ENCODE measurements around the gene WDR33.

Gene WDR33

DNA sequence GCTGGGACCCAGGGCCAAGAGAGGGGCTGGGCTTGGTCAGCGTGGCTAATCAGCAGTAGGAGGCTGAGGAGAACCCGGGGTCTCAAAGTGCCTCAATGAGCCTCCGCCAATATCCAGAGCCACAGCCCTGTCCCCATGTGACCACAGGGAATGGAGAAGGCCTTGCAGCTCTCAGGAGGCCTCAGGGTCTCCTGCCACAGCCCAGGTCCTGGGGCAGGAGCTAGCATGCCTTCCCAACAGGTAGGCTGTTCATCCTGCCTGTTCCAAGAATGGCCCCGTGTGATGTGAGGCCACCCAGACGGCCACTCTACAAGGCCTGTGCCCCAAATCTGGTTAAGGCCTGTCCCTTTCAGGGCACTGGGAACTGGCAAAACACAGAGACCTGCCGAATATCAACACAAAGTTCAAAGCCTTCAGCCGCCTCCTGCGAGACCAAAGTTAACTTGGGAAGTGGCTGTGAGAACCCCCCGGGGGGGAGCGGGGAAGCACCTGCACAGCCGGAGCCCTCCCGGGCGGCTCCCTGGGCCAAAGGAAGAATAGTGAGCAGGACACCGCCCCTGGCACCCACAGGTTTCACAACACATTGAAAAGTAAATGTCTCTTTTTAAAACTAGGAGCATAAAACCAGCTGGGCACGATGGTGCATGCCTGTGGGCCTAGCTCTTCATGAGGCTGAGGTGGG is 131.2 kb downstream of the WDR33 start:
- Histone ChIP-seq H3K9ac (ENCODE audit: low read length) (no peak overlapping the region), H3K27me3 (ENCODE audit: insufficient read depth, low read length) (peaks cover under 1% of the 10 kb centered on the region), H3K4me2 (ENCODE audit: low read length) (no peak overlapping the region), H4K91ac (ENCODE audit: low read depth, low read length) (no peak overlapping the region), H4K8ac (ENCODE audit: low read depth, low read length) (no peak overlapping the region), H3K14ac (ENCODE audit: low read length) (no peak overlapping the region), H2BK5ac (ENCODE audit: low read depth, low read length, poor library complexity) (no peak overlapping the region), H3K79me1 (ENCODE audit: low read length) (peaks cover under 1% of the 10 kb centered on the region), H4K12ac (ENCODE audit: low read depth, low read length) (no peak overlapping the region), H2AK5ac (ENCODE audit: low read length) (no peak overlapping the region), H3K4me1 (ENCODE audit: control insufficient read depth in 1 of 2, insufficient read depth in 2 of 2, low read length in 2 of 2) (peaks cover 2 to 3% of the 10 kb centered on the region in 2 experiments), H3K4ac (ENCODE audit: low read depth, low read length) (no peak overlapping the region), H3K27ac (ENCODE audit: low read depth, low read length) (no peak overlapping the region), H2BK120ac (ENCODE audit: insufficient read depth, low read length, poor library complexity) (no peak overlapping the region), H2BK12ac (ENCODE audit: low read length) (no peak overlapping the region), H3K9me3 (ENCODE audit: insufficient read depth, low read depth, low read length) (peaks cover 5% of the 10 kb centered on the region), H2AFZ (ENCODE audit: insufficient read depth, low read length, poor library complexity) (no peak overlapping the region), H3K36me3 (ENCODE audit: control insufficient read depth in 1 of 2, insufficient read depth in 2 of 2, low read length in 2 of 2) (no peaks in the 10 kb centered on the region), H3K4me3 (ENCODE audit: low read depth, low read length) (no peak overlapping the region), H3K23ac (ENCODE audit: low read length) (no peak overlapping the region), H3K79me2 (ENCODE audit: control insufficient read depth, insufficient read depth, low read length, poor library complexity) (no peaks in the 10 kb centered on the region), H3K18ac (ENCODE audit: low read length) (no peak overlapping the region)
- no peak for DNase-seq
- no CpG with 5 or more reads among the region's 15 CpGs for WGBS (ENCODE audit: extremely low coverage, insufficient coverage, insufficient read length)

DNA sequence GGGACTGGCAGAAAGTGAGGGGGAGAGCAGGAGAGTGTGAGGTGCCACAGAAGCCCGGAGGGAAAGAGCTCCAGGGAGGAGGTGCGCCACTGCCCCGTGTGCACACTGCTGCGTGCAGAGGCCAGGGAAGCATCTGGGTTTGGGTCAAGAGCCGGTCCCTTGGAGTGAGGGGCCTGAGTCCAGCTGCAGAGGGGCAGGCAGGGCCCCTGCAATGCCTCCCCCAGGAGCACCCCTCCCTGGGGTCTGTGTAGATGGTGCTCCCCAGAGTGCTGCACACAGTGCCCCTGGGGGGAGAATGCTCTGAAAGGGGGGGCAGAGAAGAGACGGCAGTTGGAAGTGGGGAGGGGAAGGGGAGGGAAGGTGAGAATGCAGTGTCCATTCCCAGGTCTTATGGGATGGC is 132.0 kb downstream of the WDR33 start:
- Histone ChIP-seq H3K9ac (ENCODE audit: low read length) (no peak overlapping the region), H3K79me2 (ENCODE audit: control insufficient read depth, insufficient read depth, low read length, poor library complexity) (peaks cover 3% of the 10 kb centered on the region), H3K79me1 (ENCODE audit: low read length) (peaks cover 5% of the 10 kb centered on the region), H4K91ac (ENCODE audit: low read depth, low read length) (no peak overlapping the region), H3K27me3 (ENCODE audit: insufficient read depth, low read length) (peaks cover 4% of the 10 kb centered on the region), H2BK120ac (ENCODE audit: insufficient read depth, low read length, poor library complexity) (no peak overlapping the region), H4K12ac (ENCODE audit: low read depth, low read length) (no peak overlapping the region), H3K14ac (ENCODE audit: low read length) (no peak overlapping the region), H2BK12ac (ENCODE audit: low read length) (no peak overlapping the region), H4K8ac (ENCODE audit: low read depth, low read length) (no peak overlapping the region), H3K27ac (ENCODE audit: low read depth, low read length) (no peak overlapping the region), H3K4me2 (ENCODE audit: low read length) (no peak overlapping the region), H2AFZ (ENCODE audit: insufficient read depth, low read length, poor library complexity) (no peak overlapping the region), H3K36me3 (ENCODE audit: control insufficient read depth in 1 of 2, insufficient read depth in 2 of 2, low read length in 2 of 2) (no peaks in the 10 kb centered on the region), H3K9me3 (ENCODE audit: insufficient read depth, low read depth, low read length) (peaks cover 5% of the 10 kb centered on the region), H2BK5ac (ENCODE audit: low read depth, low read length, poor library complexity) (no peak overlapping the region), H3K4me1 (ENCODE audit: control insufficient read depth in 1 of 2, insufficient read depth in 2 of 2, low read length in 2 of 2) (peaks cover 6 to 10% of the 10 kb centered on the region in 2 experiments), H3K4ac (ENCODE audit: low read depth, low read length) (no peak overlapping the region), H2AK5ac (ENCODE audit: low read length) (no peak overlapping the region), H3K4me3 (ENCODE audit: low read depth, low read length) (peak overlapping the region; percentile 1), H3K18ac (ENCODE audit: low read length) (no peak overlapping the region), H3K23ac (ENCODE audit: low read length) (no peak overlapping the region)
- no CpG with 5 or more reads among the region's 6 CpGs for WGBS (ENCODE audit: extremely low coverage, insufficient coverage, insufficient read length)
- no peak for DNase-seq

DNA sequence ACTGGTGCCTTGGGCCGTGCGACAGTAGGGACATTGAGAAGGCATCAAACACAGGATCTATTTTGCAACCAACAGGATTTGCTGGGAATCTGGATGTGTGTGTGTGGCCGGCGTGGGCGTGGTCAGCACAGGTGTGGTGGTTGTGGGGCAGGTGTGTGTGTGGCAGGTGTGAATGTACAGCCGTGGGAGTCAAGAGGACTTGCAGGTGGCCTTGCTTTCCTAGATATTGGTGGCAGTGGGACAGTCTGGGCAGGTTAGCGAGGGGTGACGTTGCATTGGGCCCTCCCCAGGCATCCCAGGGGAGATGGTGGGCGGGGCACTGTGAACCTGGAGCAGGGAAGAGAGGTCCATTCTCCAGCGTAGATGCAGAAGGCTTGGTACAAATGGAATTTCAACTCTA is 132.4 kb downstream of the WDR33 start:
- Histone ChIP-seq H3K36me3 (ENCODE audit: control insufficient read depth in 1 of 2, insufficient read depth in 2 of 2, low read length in 2 of 2) (no peaks in the 10 kb centered on the region), H4K8ac (ENCODE audit: low read depth, low read length) (no peak overlapping the region), H3K4me2 (ENCODE audit: low read length) (no peak overlapping the region), H2AK5ac (ENCODE audit: low read length) (no peak overlapping the region), H3K27ac (ENCODE audit: low read depth, low read length) (no peak overlapping the region), H3K4me3 (ENCODE audit: low read depth, low read length) (no peak overlapping the region), H3K4ac (ENCODE audit: low read depth, low read length) (no peak overlapping the region), H4K91ac (ENCODE audit: low read depth, low read length) (no peak overlapping the region), H3K4me1 (ENCODE audit: control insufficient read depth in 1 of 2, insufficient read depth in 2 of 2, low read length in 2 of 2) (peaks cover 6 to 8% of the 10 kb centered on the region in 2 experiments), H3K79me2 (ENCODE audit: control insufficient read depth, insufficient read depth, low read length, poor library complexity) (peaks cover 3% of the 10 kb centered on the region), H3K9ac (ENCODE audit: low read length) (no peak overlapping the region), H2BK120ac (ENCODE audit: insufficient read depth, low read length, poor library complexity) (no peak overlapping the region), H3K27me3 (ENCODE audit: insufficient read depth, low read length) (peaks cover 4% of the 10 kb centered on the region), H2BK5ac (ENCODE audit: low read depth, low read length, poor library complexity) (no peak overlapping the region), H2AFZ (ENCODE audit: insufficient read depth, low read length, poor library complexity) (no peak overlapping the region), H3K23ac (ENCODE audit: low read length) (no peak overlapping the region), H3K79me1 (ENCODE audit: low read length) (peaks cover 5% of the 10 kb centered on the region), H3K14ac (ENCODE audit: low read length) (no peak overlapping the region), H3K9me3 (ENCODE audit: insufficient read depth, low read depth, low read length) (peaks cover 3% of the 10 kb centered on the region), H2BK12ac (ENCODE audit: low read length) (no peak overlapping the region), H4K12ac (ENCODE audit: low read depth, low read length) (no peak overlapping the region), H3K18ac (ENCODE audit: low read length) (no peak overlapping the region)
- no CpG with 5 or more reads among the region's 10 CpGs for WGBS (ENCODE audit: extremely low coverage, insufficient coverage, insufficient read length)
- DNase-seq: no peak

DNA sequence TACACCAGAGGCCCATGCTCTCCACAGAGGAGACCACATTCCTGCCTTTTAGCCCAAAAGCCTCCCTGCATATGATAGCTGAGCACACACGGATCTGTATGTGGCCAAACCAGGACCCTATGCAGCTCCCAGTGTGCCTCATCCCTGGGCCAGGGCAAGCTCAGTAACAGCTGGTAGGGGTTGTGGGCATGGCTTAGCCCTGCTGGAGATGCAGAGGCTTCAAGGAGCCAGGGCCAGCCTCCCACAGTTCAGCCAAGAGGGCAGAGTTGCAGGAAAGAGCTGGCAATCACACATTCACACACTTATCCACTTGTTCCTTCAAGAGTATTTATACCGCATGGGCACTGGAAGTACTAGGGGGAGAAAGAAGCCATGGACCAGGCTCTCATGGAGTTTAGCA is 134.1 kb downstream of the WDR33 start:
- no peak overlapping the region for H3K18ac ChIP-seq (ENCODE audit: low read length)
- DNase-seq: no peak
- WGBS (ENCODE audit: extremely low coverage, insufficient coverage, insufficient read length): no CpG with 5 or more reads among the region's 2 CpGs

More for the DNA sequence above, 134.1 kb downstream of the WDR33 start:
- H3K4me1 ChIP-seq (ENCODE audit: control insufficient read depth in 1 of 2, insufficient read depth in 2 of 2, low read length in 2 of 2): peaks cover 6 to 8% of the 10 kb centered on the region in 2 experiments
- no peak overlapping the region for H3K9ac ChIP-seq (ENCODE audit: low read length)
- H2AFZ ChIP-seq (ENCODE audit: insufficient read depth, low read length, poor library complexity): no peak overlapping the region
- no peak overlapping the region for H2BK12ac ChIP-seq (ENCODE audit: low read length)
- H4K8ac ChIP-seq (ENCODE audit: low read depth, low read length): no peak overlapping the region
- H4K12ac ChIP-seq (ENCODE audit: low read depth, low read length): no peak overlapping the region
- H3K4ac ChIP-seq (ENCODE audit: low read depth, low read length): no peak overlapping the region
- H3K36me3 ChIP-seq (ENCODE audit: control insufficient read depth in 1 of 2, insufficient read depth in 2 of 2, low read length in 2 of 2): no peaks in the 10 kb centered on the region
- H2BK5ac ChIP-seq (ENCODE audit: low read depth, low read length, poor library complexity): no peak overlapping the region
- H3K79me1 ChIP-seq (ENCODE audit: low read length): peaks cover 5% of the 10 kb centered on the region
- H3K27ac ChIP-seq (ENCODE audit: low read depth, low read length): no peak overlapping the region
- H3K23ac ChIP-seq (ENCODE audit: low read length): no peak overlapping the region
- H2BK120ac ChIP-seq (ENCODE audit: insufficient read depth, low read length, poor library complexity): no peak overlapping the region
- H3K4me3 ChIP-seq (ENCODE audit: low read depth, low read length): no peak overlapping the region
- H3K79me2 ChIP-seq (ENCODE audit: control insufficient read depth, insufficient read depth, low read length, poor library complexity): peaks cover 3% of the 10 kb centered on the region
- peaks cover 4% of the 10 kb centered on the region for H3K9me3 ChIP-seq (ENCODE audit: insufficient read depth, low read depth, low read length)
- H4K91ac ChIP-seq (ENCODE audit: low read depth, low read length): no peak overlapping the region
- H3K4me2 ChIP-seq (ENCODE audit: low read length): no peak overlapping the region
- no peak overlapping the region for H3K14ac ChIP-seq (ENCODE audit: low read length)
- peaks cover 4% of the 10 kb centered on the region for H3K27me3 ChIP-seq (ENCODE audit: insufficient read depth, low read length)
- no peak overlapping the region for H2AK5ac ChIP-seq (ENCODE audit: low read length)

Measured in trophoblast cell (in vitro differentiated cells and primary cell).